Natural killer cell (primary cell): Measurements from ENCODE around the gene INSM1. TPM values are rescaled to one million over a fixed set of nuclear protein-coding genes. Genes with fewer than 3 reads are reported as not detected.

Experiments used
- ATAC-seq, 3 donors: fragments of 150-1000 bp in 2 of 3; fragments of 200-7000 bp in 1 of 3; cut with Tn5 transposase; 1 replicate in 1 of 3; 2 replicates in 2 of 3; pipeline ENCODE4 v1.10.0; 2021; ENCODE audit warnings: mild to moderate bottlenecking in 2 of 3, moderate library complexity in 2 of 3
- DNase-seq, 2 donors: peaks; one replicate each; pipeline versions ENCODE4 v3.0.0 to v3.0.0-alpha.2; 2013 to 2021; ENCODE audit warnings: mixed read lengths in 1 of 2
- H3K27ac ChIP-seq: one replicate; pipeline ENCODE4 v1.5.1; 2013; ENCODE audit warnings: mild to moderate bottlenecking, low read length
- H3K27me3 ChIP-seq: one replicate; pipeline ENCODE4 v1.6.1; 2013; ENCODE audit warnings: low read length; ENCODE audit not compliant: control insufficient read depth, insufficient read depth
- H3K36me3 ChIP-seq: one replicate; pipeline ENCODE4 v1.6.1; 2013; ENCODE audit warnings: low read length; ENCODE audit not compliant: control insufficient read depth, insufficient read depth
- H3K4me1 ChIP-seq: one replicate; pipeline ENCODE4 v1.6.1; 2013; ENCODE audit warnings: low read length; ENCODE audit not compliant: control insufficient read depth, insufficient read depth
- H3K4me3 ChIP-seq: one replicate; pipeline ENCODE4 v1.5.1; 2013; ENCODE audit warnings: low read length
- H3K9me3 ChIP-seq: one replicate; pipeline ENCODE4 v1.6.1; 2013; ENCODE audit warnings: low read length; ENCODE audit not compliant: control insufficient read depth, insufficient read depth
- H3K27ac Mint-ChIP-seq, 2 donors: one replicate each; pipeline ENCODE4 v1.8.0; 2022; ENCODE audit warnings: mild to moderate bottlenecking in 2 of 2, mixed read lengths in 2 of 2, moderate library complexity in 1 of 2
- H3K27me3 Mint-ChIP-seq, 2 donors: one replicate each; pipeline ENCODE4 v1.8.0; 2022; ENCODE audit warnings: low read depth in 2 of 2, mixed read lengths in 2 of 2
- H3K36me3 Mint-ChIP-seq: one replicate; pipeline ENCODE4 v1.8.0; 2022; ENCODE audit warnings: mixed read lengths
- H3K4me1 Mint-ChIP-seq, 2 donors: one replicate each; pipeline ENCODE4 v1.8.0; 2022; ENCODE audit warnings: mixed read lengths in 2 of 2
- H3K4me3 Mint-ChIP-seq: one replicate; pipeline ENCODE4 v1.8.0; 2022; ENCODE audit warnings: mild to moderate bottlenecking, moderate library complexity, mixed read lengths
- H3K9me3 Mint-ChIP-seq, 2 donors: one replicate each; pipeline ENCODE4 v1.8.0; 2022; ENCODE audit warnings: mixed read lengths in 2 of 2
- CTCF ChIP-seq: fragments of 200-600 bp; IDR thresholded peaks from one replicate; pipeline ENCODE4 v1.8.0; 2022; ENCODE audit warnings: antibody characterized with exemption
- WGBS: methylation state at CpG from one replicate; pipeline ENCODE4 v1.1.7; 2013; ENCODE audit warnings: missing lambda C conversion rate; ENCODE audit not compliant: insufficient coverage; 5-methylcytosine and 5-hydroxymethylcytosine counted together
- intact Hi-C: fragments of 100-400 bp; cut with micrococcal nuclease; formaldehyde crosslinking; loops from one replicate; pipeline ENCODE4 v1.14.2; 2022
- total RNA-seq, 4 donors: library from RNA; stranded (reverse); fragments of 120-200 nt in 1 of 4; gene quantifications; one replicate each; pipeline versions ENCODE4 v1.2.3 to v1.2.4, GENCODE V29; 2013 to 2022

Gene INSM1
- total RNA-seq, 3 donors from 2014 or later (not counting 1 experiment from before 2014, with no cell fraction given): not detected

GRCh38 chr20:20412750-20413149 is 44.8 kb downstream of the INSM1 start:
- Mint-ChIP-seq H3K9me3 (no peaks in the 10 kb centered on the region), H3K4me1 (peaks cover 3 to 4% of the 10 kb centered on the region in 2 donors), H3K27ac (no peak overlapping the region), H3K27me3 (no peaks in the 10 kb centered on the region), H3K36me3 (peaks cover 6% of the 10 kb centered on the region), H3K4me3 (no peak overlapping the region)
- intact Hi-C loops: no loop called here
- no peak overlapping the region for H3K27ac ChIP-seq
- no peaks in the 10 kb centered on the region for H3K4me1 ChIP-seq
- H3K9me3 ChIP-seq: no peaks in the 10 kb centered on the region
- no peaks in the 10 kb centered on the region for H3K27me3 ChIP-seq
- no peak for TF ChIP-seq CTCF
- no peaks in the 10 kb centered on the region for H3K36me3 ChIP-seq
- no peak overlapping the region for H3K4me3 ChIP-seq
- no peak for DNase-seq
- no peak for ATAC-seq
- WGBS: 63% methylated on average over 9 of the region's 9 CpGs

- H3K4me3 ChIP-seq: no peak overlapping the region
- intact Hi-C loops: no loop called here
Measured at GRCh38 chr20:20413810-20414281, 45.9 kb downstream of the INSM1 start.

GRCh38 chr20:20414640-20415220 is 46.8 kb downstream of the INSM1 start:
- Histone ChIP-seq H3K4me1 (no peaks in the 10 kb centered on the region), H3K9me3 (no peaks in the 10 kb centered on the region), H3K27ac (no peak overlapping the region), H3K27me3 (no peaks in the 10 kb centered on the region), H3K4me3 (no peak overlapping the region), H3K36me3 (no peaks in the 10 kb centered on the region)
- no peaks in the 10 kb centered on the region for H3K9me3 Mint-ChIP-seq
- no peak overlapping the region for H3K27ac Mint-ChIP-seq
- no peak for TF ChIP-seq CTCF
- 90% methylated on average over 5 of the region's 5 CpGs for WGBS
- peaks cover 6% of the 10 kb centered on the region for H3K36me3 Mint-ChIP-seq
- ATAC-seq: no peak
- H3K27me3 Mint-ChIP-seq: no peaks in the 10 kb centered on the region
- peaks cover 8 to 11% of the 10 kb centered on the region in 2 donors for H3K4me1 Mint-ChIP-seq
- intact Hi-C loops: no loop called here
- DNase-seq: no peak
- no peak overlapping the region for H3K4me3 Mint-ChIP-seq

More at GRCh38 chr20:20413810-20414281, 45.9 kb downstream of the INSM1 start:
- 97% methylated on average over 21 of the region's 21 CpGs for WGBS
- H3K27me3 Mint-ChIP-seq: no peaks in the 10 kb centered on the region
- DNase-seq: no peak
- H3K4me1 Mint-ChIP-seq: peaks cover 8 to 11% of the 10 kb centered on the region in 2 donors
- Histone ChIP-seq H3K27ac (no peak overlapping the region), H3K9me3 (no peaks in the 10 kb centered on the region), H3K4me1 (no peaks in the 10 kb centered on the region), H3K27me3 (no peaks in the 10 kb centered on the region), H3K36me3 (no peaks in the 10 kb centered on the region)
- no peak overlapping the region for H3K27ac Mint-ChIP-seq
- TF ChIP-seq CTCF: no peak
- no peak for ATAC-seq
- H3K9me3 Mint-ChIP-seq: no peaks in the 10 kb centered on the region
- no peak overlapping the region for H3K4me3 Mint-ChIP-seq
- H3K36me3 Mint-ChIP-seq: peaks cover 6% of the 10 kb centered on the region

- Histone ChIP-seq H3K4me1 (no peaks in the 10 kb centered on the region), H3K36me3 (no peaks in the 10 kb centered on the region), H3K9me3 (no peaks in the 10 kb centered on the region), H3K27ac (no peak overlapping the region), H3K27me3 (no peaks in the 10 kb centered on the region), H3K4me3 (no peak overlapping the region)
- 100% methylated on average over 1 of the region's 1 CpG for WGBS
- H3K4me3 Mint-ChIP-seq: no peak overlapping the region
- H3K9me3 Mint-ChIP-seq: no peaks in the 10 kb centered on the region
- H3K27me3 Mint-ChIP-seq: no peaks in the 10 kb centered on the region
- no peak for DNase-seq
- H3K27ac Mint-ChIP-seq: no peak overlapping the region
- intact Hi-C loops: no loop called here
- H3K36me3 Mint-ChIP-seq: peaks cover 6% of the 10 kb centered on the region
- no peak for TF ChIP-seq CTCF
- peaks cover 8 to 11% of the 10 kb centered on the region in 2 donors for H3K4me1 Mint-ChIP-seq
- ATAC-seq: no peak
Measured at GRCh38 chr20:20415321-20415720, 47.4 kb downstream of the INSM1 start.
